ENCODE data around the gene MCRS1.

MCRS1 gene

DNA sequence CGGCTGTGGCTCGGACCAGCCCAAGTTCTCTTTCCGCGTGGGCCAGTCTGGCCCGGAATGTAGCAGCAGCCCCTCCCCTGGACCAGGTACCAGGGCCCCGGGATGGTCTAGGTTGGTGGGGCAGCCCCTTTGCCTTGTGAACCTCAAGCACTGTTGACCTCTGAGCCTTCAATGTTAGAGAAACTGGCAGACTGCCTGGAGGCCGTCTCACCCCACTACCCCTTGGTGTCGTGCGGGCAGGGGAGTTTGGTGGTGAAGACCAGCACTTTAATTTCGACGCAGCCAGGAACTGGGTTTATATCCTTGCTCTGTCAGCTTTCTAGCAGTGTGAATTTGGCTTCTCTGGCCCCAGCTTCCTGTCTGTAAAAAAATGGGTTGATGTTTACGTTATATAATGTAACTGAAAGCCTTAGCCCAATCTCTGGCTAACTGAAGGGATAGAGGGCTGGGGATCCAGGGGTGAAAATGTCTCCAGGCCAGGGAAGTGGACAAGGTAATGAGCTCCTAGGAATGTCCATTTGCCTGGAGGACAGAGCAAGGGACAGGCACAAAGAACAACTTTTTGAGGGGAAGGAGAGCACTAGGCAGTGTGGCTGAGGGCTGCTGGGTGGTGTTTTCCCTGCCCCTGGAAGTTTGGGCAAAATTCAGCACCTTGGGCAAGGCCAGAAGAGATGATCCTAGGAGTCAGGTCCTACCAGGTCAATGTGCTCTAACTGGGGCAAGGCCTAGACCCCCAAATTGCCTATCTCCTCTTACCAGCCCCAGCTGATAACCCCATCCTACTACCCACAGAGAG is 11.4 kb downstream of the MCRS1 start:
- DNase-seq (ENCODE audit: low spot score) = no peak

DNA sequence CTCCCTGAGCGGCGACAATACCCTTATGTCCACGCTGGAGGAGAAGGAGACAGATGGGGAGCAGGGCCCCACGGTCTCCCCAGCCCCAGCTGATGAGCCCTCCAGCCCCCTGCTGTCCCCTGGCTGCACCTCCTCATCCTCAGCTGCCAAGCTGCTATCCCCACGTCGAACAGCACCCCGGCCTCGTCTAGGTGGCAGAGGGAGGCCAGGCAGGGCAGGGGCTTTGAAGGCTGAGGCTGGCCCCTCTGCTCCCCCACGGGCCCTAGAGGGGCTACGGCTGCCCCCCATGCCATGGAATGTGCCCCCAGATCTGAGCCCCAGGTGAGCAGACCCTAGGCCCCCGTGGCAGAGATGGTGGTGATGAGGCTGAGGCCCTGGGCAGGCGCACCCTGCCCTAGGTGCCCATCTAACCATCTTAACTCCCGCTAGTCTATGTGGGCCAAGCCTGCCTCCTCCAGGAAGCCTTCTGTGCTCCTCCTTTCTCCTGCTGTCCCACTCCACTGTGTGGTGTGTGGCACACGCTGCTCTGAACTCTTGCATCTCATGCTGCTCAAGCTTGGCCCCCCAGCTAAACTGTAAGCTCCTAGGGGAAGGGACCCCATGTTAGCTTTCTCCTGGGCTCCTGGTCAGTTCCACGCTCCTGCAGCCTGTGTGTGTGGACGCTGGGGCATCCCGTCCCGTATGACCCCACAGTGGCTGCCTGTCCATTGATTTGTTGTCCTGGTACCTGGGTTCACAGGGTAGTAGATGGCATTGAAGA is 12.1 kb downstream of the MCRS1 start:
- DNase-seq (ENCODE audit: low spot score) = no peak

DNA sequence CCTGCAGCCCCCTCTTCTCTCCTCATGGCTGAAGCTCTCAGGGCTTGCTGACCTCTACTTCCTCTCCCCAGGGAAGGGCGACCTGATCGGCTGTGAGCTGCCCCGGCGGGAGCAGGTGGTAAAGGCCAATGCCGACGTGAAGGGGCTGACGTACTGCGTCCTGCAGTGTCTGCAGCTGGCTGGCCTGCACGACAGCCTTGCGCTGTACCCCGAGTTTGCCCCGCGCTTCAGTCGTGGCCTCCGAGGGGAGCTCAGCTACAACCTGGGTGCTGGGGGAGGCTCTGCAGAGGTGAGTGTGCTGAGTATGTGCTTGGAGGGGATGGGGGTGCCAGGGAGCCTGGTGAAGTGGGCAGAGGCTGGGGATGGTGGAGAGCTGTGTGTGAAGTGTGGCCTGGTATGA is 13.7 kb downstream of the MCRS1 start:
- DNase-seq (ENCODE audit: low spot score) = no peak

DNA sequence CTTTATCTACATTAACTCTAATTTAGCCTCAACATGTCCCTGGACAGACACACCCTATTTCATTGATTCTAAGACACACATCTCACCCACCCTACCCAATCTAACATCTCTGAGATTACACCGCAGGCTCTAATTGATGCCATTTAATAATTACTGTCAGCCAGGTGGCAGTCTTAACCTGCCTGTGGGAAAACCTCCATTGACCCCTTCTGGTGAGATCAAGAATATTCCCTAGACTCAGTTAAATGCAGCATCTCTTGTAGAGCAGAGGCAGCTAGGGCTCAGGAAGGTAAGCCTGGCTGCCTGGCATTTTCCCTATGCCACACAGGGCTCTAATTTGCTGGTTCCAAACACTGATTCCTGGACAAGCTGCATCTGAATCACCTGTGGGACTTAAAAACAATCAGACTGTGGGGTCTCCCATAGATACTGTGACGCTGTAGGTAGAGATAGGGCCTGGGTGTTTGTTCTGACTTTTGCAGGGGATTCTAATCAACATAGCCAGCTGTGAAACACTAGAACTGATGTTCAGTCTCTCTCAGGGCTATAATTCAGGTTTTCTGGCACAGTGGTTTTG is 14.3 kb downstream of the MCRS1 start:
- DNase-seq (ENCODE audit: low spot score) = peak; percentile 78

DNA sequence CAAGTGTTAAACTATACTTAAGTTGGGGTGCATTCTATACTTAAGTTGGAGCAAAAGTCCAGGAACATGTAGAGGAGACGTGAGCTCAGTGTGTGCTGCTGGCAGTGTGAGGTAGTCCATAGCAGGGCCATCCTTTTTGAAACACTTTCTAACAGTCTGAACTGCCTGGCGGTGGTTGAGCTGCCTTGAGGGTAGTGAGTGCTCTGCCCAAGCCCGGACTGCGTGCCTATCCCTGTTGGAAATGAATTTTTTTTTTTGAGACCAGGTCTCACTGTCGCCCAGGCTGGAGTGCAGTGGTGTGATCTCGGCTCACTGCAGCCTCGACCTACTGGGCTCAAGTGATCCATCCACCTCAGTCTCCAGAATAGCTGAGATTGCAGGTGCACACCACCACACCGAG is 15.0 kb downstream of the MCRS1 start:
- no peak for DNase-seq (ENCODE audit: low spot score)

DNA sequence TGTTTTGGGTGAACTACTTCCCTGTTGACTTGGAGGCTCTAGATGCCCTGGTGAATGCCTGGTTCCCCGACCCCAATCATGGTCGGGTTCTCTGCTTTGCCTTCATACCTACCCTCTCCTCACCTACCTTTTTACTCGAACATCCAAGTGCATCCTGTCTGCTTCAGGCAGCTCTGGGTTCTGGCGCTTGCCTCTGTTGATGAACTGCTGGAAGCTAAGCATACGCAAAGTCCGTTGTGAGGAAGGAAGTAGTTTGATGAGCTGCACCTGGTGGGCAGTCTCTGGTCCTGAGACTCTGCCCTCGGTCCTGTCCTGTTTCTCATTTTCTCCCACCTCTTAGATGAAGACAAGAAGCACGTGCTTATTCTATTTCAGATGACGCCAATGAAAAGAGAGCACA is 15.5 kb downstream of the MCRS1 start:
- no peak for DNase-seq (ENCODE audit: low spot score)

DNA sequence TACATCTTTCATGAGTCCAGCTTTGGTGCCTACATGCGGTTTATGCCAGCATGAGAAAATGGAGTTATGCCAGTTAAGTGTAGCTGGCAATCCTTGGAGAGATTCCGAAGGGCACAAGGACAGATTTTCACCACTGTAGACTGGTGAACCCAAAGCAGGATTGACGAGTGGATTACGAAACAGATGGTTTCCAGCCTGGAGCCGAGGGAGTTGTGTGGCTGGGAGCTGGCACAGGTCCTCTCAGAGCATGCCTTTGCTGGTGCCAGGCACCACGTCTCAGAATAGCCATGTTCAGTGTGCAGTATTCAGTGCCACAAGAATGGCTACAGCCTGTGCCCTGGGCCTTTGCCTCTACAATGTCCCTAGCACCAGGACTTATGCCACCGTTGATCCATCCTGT is 15.9 kb downstream of the MCRS1 start:
- peak; percentile 71 for DNase-seq (ENCODE audit: low spot score)

DNA sequence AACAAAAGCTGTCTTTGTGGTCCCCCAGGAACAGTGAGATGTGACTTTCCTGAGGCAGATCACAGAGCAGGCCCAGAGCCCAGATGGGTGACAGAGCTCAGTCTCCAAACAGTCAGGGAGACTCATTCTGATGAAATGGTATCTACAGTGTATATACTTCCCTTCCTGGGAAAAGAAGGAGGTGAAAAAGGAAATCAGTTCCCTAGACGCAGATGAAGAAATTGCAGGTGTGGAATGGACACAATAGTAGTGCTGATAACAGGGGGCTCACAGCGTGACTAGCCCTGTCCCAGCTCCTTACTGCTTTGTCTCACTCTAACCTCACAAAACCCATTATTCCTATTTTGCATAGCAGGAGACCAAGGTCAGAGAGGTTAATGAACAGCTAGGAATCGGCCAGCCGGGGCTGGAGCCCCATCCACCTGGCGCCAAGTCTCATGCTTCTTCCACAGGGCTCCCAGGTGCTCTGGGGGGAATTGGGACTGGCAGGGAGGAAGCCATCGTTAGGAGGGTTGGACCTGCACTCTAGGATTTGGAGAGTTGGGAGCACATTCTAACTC is 17.2 kb downstream of the MCRS1 start:
- DNase-seq (ENCODE audit: low spot score) = no peak

DNA sequence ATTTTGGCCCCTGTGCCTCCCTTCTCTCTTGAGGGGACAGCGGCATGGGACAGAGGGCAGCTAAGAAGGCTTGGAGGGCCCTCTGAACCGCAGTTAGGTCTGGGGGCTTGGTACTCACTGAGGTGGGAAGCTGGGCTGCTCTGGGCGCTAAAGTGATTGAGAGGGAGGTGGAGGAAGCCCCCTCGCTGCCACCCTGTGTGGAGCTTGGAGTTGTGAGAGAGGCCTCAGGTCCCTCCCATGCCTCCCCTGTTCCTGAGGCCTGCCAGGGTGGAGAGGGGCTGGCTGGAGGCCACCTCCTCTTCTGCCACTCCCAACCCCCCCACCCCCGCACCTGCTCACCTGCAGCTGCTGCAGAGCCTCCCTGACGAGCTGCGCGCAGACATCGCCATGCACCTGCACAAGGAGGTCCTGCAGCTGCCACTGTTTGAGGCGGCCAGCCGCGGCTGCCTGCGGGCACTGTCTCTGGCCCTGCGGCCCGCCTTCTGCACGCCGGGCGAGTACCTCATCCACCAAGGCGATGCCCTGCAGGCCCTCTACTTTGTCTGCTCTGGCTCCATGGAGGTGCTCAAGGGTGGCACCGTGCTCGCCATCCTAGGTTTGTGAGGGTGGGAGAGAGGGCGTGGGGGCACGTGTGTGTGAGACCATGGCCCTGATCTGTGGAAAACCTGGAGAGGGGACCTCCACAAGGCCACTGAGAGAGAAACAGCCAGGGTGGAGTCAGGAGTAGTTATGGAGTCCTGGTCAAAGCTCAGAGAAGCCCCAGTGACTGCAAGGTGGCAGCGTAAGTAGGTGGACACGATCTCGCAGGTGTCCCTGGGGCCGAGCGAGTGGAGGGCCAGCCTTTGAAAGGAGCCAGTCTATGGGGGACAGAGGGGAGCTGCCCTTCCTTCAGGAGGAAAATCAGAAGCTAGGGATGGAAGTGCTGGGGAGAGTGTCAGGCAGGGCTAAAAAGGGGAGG is 17.9 kb downstream of the MCRS1 start:
- DNase-seq (ENCODE audit: low spot score) = no peak

DNA sequence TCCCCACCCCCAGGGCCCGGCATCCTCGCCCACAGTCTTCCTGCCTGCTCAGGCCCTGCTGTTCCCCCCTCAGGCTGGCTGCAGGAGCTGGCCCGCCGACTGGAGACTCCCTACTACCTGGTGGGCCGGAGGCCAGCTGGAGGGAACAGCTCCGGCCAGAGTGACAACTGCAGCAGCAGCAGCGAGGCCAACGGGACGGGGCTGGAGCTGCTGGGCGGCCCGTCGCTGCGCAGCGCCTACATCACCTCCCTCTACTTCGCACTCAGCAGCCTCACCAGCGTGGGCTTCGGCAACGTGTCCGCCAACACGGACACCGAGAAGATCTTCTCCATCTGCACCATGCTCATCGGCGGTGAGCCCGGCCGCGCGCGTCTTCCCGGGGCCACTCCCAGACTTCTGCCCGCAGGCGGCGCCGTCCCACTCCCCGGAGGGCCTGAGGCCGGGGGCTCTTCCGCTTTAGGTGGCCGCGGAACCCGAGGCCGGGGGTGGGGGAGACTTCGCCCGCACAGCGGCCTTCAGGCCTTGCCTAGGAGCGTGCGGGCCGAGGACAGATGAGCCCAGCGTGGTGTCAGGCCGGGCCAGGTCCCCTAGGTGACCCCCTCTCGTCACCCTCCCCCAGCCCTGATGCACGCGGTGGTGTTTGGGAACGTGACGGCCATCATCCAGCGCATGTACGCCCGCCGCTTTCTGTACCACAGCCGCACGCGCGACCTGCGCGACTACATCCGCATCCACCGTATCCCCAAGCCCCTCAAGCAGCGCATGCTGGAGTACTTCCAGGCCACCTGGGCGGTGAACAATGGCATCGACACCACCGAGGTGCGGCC is 18.9 kb downstream of the MCRS1 start:
- DNase-seq (ENCODE audit: low spot score) = peak; percentile 24

DNA sequence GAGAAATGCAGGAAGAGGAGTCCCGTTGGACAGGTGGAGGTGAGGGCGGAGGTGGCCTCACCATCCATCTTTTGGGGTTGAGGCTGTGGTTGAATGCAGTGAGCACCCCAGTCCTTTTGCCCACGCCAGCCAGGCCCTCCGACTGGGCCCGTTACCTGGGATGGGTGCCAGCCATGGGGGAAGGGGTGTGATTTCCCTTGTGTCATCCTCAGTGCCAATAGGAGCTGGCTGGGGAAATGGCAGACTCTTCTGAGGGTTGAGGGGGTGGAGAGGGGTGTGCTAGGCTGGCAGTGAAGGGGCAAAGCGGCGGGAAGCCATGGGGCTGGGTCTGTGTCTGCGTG is 19.5 kb downstream of the MCRS1 start:
- DNase-seq (ENCODE audit: low spot score) = no peak

DNA sequence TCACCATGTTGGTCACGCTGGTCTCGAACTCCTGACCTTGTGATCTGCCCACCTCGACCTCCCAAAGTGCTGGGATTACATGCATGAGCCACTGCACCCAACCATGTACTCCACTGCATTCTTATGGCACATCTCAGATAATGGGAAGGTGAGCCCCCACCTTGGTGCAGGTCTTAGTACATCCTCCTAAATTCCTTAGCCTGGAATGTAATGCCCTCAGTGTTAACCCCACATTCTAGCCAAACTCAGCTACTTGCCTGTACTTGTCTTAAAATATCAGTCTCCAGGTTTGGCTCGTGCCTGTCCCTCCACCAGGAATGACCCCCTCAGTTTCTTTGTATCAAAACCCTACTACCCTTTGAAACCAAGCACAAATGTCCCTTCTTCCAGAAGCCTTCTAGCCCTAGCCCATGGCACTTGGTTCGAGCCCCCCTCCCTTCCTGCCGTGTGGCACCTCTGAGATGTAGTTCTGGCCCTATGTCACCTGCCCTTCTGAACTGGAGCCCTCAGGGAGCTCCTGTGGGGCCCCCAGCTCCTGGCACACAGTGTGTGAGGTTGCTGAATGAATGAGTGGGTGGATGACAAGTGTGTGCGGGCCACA is 20.8 kb downstream of the MCRS1 start:
- DNase-seq (ENCODE audit: low spot score) = no peak

DNA sequence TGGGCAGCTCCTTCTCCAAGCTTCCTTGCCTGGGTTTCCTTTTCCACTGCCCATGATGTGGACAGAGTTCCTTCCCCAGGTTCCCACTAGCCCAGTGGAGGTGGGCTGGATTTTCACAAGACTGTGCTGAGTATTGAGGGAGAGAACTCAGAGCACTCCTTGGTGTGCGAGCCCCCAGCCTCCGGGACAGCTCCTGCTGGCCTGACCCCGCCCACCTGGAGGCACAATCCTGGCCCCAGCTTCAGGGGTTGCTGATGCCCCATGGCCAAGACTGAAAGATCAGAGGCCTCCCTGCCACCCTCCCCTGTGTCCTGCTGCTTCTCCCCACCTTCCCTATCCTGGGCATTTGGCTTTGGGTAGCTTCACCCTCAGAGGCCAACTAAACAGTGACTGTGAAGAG is 21.5 kb downstream of the MCRS1 start:
- peak; percentile 23 for DNase-seq (ENCODE audit: low spot score)

DNA sequence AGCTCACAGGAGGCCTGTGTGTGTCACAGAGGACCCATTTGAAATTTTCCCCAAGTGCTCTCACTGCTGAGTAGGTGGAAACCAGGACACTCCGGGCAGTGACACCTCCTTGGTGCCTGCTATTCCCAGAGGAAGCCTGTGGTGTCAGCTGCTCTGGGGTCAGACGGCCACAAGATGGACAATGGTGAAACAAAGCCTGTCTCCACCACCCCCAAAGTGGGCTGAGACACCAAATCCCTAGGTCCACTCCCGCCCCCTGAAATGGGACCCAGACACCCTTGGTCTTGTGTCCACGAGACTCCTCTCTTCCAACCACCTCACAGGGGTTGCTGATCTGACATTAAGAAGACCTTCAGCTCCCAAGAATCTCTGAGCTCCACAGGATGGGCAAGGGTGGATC is 22.1 kb downstream of the MCRS1 start:
- DNase-seq (ENCODE audit: low spot score) = no peak

DNA sequence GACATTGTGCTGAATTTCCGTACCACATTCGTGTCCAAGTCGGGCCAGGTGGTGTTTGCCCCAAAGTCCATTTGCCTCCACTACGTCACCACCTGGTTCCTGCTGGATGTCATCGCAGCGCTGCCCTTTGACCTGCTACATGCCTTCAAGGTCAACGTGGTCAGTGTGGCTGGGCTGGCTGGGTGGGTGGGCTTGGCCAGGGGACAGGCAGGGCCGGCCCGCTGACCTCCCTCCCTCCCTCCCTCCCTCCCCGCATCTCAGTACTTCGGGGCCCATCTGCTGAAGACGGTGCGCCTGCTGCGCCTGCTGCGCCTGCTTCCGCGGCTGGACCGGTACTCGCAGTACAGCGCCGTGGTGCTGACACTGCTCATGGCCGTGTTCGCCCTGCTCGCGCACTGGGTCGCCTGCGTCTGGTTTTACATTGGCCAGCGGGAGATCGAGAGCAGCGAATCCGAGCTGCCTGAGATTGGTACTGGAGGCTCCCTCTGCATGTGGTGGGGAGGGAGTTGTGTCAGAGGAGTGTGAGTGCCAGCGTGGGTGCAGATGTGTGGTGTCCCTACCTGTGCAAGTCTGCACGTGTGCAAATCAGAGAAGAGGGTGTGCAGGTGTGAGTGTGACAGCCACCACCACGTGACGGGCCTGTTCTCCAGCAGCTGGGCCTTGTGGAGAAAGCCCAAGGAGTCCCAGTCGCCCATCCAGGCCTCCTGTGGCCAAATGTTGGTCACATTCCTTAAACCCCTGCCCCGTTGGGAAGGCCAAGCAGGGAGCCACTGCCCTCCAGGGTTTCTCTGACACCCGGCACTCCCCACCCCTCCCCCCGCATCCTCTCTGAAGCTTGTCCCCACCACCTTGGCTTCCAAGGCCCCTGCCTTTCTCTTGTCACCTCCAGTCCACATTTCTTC is 23.8 kb downstream of the MCRS1 start:
- DNase-seq (ENCODE audit: low spot score) = no peak

DNA sequence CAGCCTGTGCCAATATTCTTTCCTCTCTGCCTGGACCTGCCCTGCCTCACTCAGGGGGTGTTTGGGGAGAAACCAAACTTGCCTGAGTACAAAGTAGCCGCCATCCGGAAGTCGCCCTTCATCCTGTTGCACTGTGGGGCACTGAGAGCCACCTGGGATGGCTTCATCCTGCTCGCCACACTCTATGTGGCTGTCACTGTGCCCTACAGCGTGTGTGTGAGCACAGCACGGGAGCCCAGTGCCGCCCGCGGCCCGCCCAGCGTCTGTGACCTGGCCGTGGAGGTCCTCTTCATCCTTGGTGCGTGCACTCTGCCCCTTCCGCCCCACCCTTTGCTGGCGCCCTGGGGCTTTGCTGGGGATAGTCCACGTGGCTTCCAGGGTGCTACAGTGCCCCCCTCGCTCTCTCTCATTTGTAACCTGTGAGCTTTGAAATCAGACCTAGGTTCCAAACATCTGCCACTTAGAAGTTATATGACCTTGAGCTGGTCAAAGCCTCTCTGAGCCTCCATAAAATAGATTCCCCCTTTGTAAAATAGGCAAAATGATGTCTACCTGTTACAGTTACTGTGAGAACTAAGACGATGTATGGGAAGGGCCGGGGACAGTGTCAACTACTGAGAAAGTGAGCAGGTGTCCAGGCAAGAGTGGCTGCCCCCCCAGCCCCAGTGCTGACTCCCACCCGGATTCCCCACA is 24.6 kb downstream of the MCRS1 start:
- no peak for DNase-seq (ENCODE audit: low spot score)

DNA sequence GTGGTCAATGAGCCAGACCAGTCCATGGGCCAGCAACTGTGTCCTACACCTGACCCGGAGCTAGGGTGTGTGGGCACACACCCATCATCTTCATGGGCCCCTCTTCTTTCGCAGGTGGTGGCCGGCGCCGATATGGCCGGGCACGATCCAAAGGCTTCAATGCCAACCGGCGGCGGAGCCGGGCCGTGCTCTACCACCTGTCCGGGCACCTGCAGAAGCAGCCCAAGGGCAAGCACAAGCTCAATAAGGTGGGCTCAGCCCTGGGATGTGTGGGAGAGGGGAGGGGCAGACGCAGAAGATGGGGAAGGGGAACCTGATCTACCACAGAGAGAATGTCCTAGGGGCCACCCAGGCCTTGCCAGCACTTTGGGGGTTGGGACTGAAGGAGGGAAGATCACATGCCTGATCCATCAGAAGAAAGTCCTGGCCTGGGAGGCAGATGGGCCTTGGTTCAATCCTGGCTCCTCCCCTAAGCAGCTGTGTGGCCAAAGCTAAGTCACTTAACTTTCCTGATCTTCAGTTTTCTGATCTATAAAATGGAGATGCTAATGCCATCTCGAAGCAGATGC is 25.3 kb downstream of the MCRS1 start:
- DNase-seq (ENCODE audit: low spot score) = no peak

DNA sequence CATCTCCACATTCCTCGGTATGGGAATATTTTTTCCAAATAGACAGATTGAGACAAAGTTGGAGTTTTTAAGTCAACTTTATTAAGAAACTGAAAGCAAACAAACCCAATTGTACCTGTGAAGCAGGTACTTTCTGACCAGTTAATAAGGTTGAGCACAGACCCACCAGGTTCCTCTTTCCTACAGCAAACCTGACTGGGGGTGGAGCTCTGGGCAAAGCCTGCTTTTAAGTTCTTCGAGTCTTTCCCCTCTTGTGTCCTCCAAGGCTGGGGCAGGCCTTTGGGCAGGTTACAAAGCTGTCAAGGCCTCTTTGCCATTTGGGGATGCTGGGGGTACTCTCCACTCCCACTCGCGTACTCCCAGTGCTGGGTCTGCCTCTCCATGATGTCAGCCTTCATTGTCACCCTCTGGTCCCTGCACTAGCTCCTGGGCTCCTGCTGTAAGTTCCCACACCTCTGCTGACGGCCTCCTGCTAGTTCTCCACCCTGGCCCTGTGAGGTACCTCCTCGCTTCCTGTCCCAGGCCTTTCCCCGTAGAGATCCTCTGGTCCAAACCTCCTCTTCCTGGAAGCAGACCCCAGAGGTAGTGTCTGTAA is 25.9 kb downstream of the MCRS1 start:
- DNase-seq (ENCODE audit: low spot score) = no peak

Data from D341Med (cell line).